IPS-18a (cell line): ENCODE measurements around the gene SIRT7.

Source experiments
- H3K27ac ChIP-seq: one replicate; pipeline ENCODE4 v1.5.1; 2013; ENCODE audit warnings: low read length
- H3K27me3 ChIP-seq: one replicate; pipeline ENCODE4 v1.6.1; 2013; ENCODE audit warnings: mild to moderate bottlenecking, low read length; ENCODE audit not compliant: control insufficient read depth, insufficient read depth
- H3K36me3 ChIP-seq: one replicate; pipeline ENCODE4 v1.6.1; 2013; ENCODE audit warnings: low read depth, low read length; ENCODE audit not compliant: control insufficient read depth
- H3K4me1 ChIP-seq: one replicate; pipeline ENCODE4 v1.6.1; 2013; ENCODE audit warnings: low read depth, low read length; ENCODE audit not compliant: control insufficient read depth
- H3K4me3 ChIP-seq: one replicate; pipeline ENCODE4 v1.5.1; 2013; ENCODE audit warnings: low read length
- H3K9ac ChIP-seq: one replicate; pipeline ENCODE4 v1.6.1; 2013; ENCODE audit warnings: mild to moderate bottlenecking, low read length, moderate library complexity
- H3K9me3 ChIP-seq: one replicate; pipeline ENCODE4 v1.6.1; 2013; ENCODE audit warnings: low read depth, low read length; ENCODE audit not compliant: control insufficient read depth

Gene SIRT7

GRCh38 chr17:81911277-81911961 is 6.6 kb downstream of the SIRT7 start, which contains the start of gene PCYT2:
PCYT2 (minus strand) TSS chr17:81911399; CDS start chr17:81911355, 44 bp downstream.
- Histone ChIP-seq H3K27me3 (peaks cover 12% of the 10 kb centered on the region), H3K27ac (no peak within 1 kb of the TSS), H3K4me3 (peak within 1 kb of the TSS; percentile 69), H3K36me3 (peaks cover 21% of the 10 kb centered on the region), H3K9me3 (no peaks in the 10 kb centered on the region), H3K4me1 (peaks cover 9% of the 10 kb centered on the region), H3K9ac (peak within 1 kb of the TSS; percentile 38)

GRCh38 chr17:81910840-81911276 is 7.1 kb downstream of the SIRT7 start:
- Histone ChIP-seq H3K27me3 (peaks cover 12% of the 10 kb centered on the region), H3K9ac (peak overlapping the region; percentile 38), H3K9me3 (no peaks in the 10 kb centered on the region), H3K4me1 (peaks cover 9% of the 10 kb centered on the region), H3K4me3 (peak overlapping the region; percentile 69), H3K27ac (no peak overlapping the region), H3K36me3 (peaks cover 21% of the 10 kb centered on the region)

GRCh38 chr17:81909966-81910839 is 7.8 kb downstream of the SIRT7 start:
- Histone ChIP-seq H3K9me3 (no peaks in the 10 kb centered on the region), H3K9ac (peak overlapping the region; percentile 38), H3K27me3 (peaks cover 12% of the 10 kb centered on the region), H3K36me3 (peaks cover 21% of the 10 kb centered on the region), H3K4me3 (peak overlapping the region; percentile 69), H3K4me1 (peaks cover 9% of the 10 kb centered on the region), H3K27ac (no peak overlapping the region)

- H3K27me3 ChIP-seq: peaks cover 12% of the 10 kb centered on the region
- peaks cover 9% of the 10 kb centered on the region for H3K4me1 ChIP-seq
- H3K4me3 ChIP-seq: no peak overlapping the region
- peaks cover 15% of the 10 kb centered on the region for H3K36me3 ChIP-seq
- no peaks in the 10 kb centered on the region for H3K9me3 ChIP-seq
- H3K9ac ChIP-seq: no peak overlapping the region
- no peak overlapping the region for H3K27ac ChIP-seq
Observed at GRCh38 chr17:81909231-81909630, 8.7 kb downstream of the SIRT7 start.

GRCh38 chr17:81908793-81909192 is 9.2 kb downstream of the SIRT7 start:
- no peak overlapping the region for H3K27ac ChIP-seq
- no peak overlapping the region for H3K9ac ChIP-seq
- no peak overlapping the region for H3K4me3 ChIP-seq
- no peaks in the 10 kb centered on the region for H3K9me3 ChIP-seq
- peaks cover 12% of the 10 kb centered on the region for H3K27me3 ChIP-seq
- peaks cover 11% of the 10 kb centered on the region for H3K36me3 ChIP-seq
- H3K4me1 ChIP-seq: peaks cover 9% of the 10 kb centered on the region

GRCh38 chr17:81907219-81908145 is 10.5 kb downstream of the SIRT7 start:
- Histone ChIP-seq H3K36me3 (no peaks in the 10 kb centered on the region), H3K9me3 (no peaks in the 10 kb centered on the region), H3K4me1 (peaks cover 9% of the 10 kb centered on the region), H3K4me3 (no peak overlapping the region), H3K9ac (no peak overlapping the region), H3K27me3 (peaks cover 19% of the 10 kb centered on the region), H3K27ac (no peak overlapping the region)

GRCh38 chr17:81906476-81907218 is 11.3 kb downstream of the SIRT7 start:
- no peaks in the 10 kb centered on the region for H3K36me3 ChIP-seq
- H3K27ac ChIP-seq: no peak overlapping the region
- peaks cover 9% of the 10 kb centered on the region for H3K4me1 ChIP-seq
- H3K27me3 ChIP-seq: peaks cover 26% of the 10 kb centered on the region
- H3K9ac ChIP-seq: no peak overlapping the region
- H3K4me3 ChIP-seq: no peak overlapping the region
- H3K9me3 ChIP-seq: no peaks in the 10 kb centered on the region

- Histone ChIP-seq H3K36me3 (no peaks in the 10 kb centered on the region), H3K9me3 (no peaks in the 10 kb centered on the region), H3K27ac (no peak overlapping the region), H3K4me1 (peaks cover 9% of the 10 kb centered on the region), H3K4me3 (no peak overlapping the region), H3K9ac (no peak overlapping the region), H3K27me3 (peaks cover 32% of the 10 kb centered on the region)
Observed at GRCh38 chr17:81905993-81906392, 12.0 kb downstream of the SIRT7 start.

GRCh38 chr17:81905424-81905875 is 12.5 kb downstream of the SIRT7 start:
- Histone ChIP-seq H3K9me3 (no peaks in the 10 kb centered on the region), H3K4me3 (no peak overlapping the region), H3K4me1 (peaks cover 7% of the 10 kb centered on the region), H3K9ac (no peak overlapping the region), H3K27ac (no peak overlapping the region), H3K36me3 (no peaks in the 10 kb centered on the region), H3K27me3 (peaks cover 34% of the 10 kb centered on the region)

GRCh38 chr17:81904600-81905423 is 13.2 kb downstream of the SIRT7 start:
- Histone ChIP-seq H3K27me3 (peaks cover 28% of the 10 kb centered on the region), H3K9me3 (no peaks in the 10 kb centered on the region), H3K4me3 (no peak overlapping the region), H3K4me1 (peaks cover under 1% of the 10 kb centered on the region), H3K27ac (no peak overlapping the region), H3K9ac (no peak overlapping the region), H3K36me3 (no peaks in the 10 kb centered on the region)
